Measurements from ENCODE around the gene CFAP52.
"Not testable (repeated sequence)": the region's sequence is repeated elsewhere in the genome, so short reads cannot be mapped to it uniquely, and the experiment has no call there.

The CFAP52 gene

GRCh38 chr17:9648521-9649110, 72.2 kb downstream of the CFAP52 start:
- Mint-ChIP-seq H3K27ac (no peak overlapping the region), H3K4me3 (no peak overlapping the region), H3K27me3 (peaks cover 68% of the 10 kb centered on the region)

GRCh38 chr17:9658593-9659211, 82.3 kb downstream of the CFAP52 start:
- Mint-ChIP-seq H3K9me3 (no peaks in the 10 kb centered on the region), H3K4me1 (no peaks in the 10 kb centered on the region), H3K4me3 (no peak overlapping the region), H3K27ac (no peak overlapping the region), H3K36me3 (no peaks in the 10 kb centered on the region), H3K27me3 (peaks cover 14% of the 10 kb centered on the region)
- no peak for ATAC-seq

More at GRCh38 chr17:9648521-9649110, 72.2 kb downstream of the CFAP52 start:
- Mint-ChIP-seq H3K9me3 (no peaks in the 10 kb centered on the region), H3K36me3 (no peaks in the 10 kb centered on the region), H3K4me1 (peaks cover 15% of the 10 kb centered on the region)
- no peak for ATAC-seq

DNA sequence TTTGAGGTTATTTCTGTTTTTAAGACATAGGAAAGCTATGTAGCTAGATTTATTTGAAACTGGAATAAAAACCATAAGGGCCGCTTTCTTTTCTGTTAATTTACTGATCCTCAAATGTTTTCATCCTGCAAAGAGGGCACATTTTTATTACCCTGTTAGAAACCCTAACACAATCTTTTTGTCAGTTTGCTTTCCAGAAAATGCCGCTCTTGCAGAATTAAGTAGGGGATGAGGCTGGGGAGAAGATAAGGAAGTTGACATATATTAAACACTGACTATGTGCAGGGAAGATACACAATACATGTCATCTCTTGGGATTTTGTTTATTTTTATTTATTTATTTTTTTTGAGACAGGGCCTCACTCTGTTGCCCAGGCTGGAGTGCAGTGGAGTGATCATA, 84.6 kb downstream of the CFAP52 start:
- Mint-ChIP-seq H3K4me3 (no peak overlapping the region), H3K4me1 (no peaks in the 10 kb centered on the region), H3K27me3 (peaks cover 13% of the 10 kb centered on the region), H3K36me3 (no peaks in the 10 kb centered on the region), H3K27ac (no peak overlapping the region), H3K9me3 (peaks cover 14% of the 10 kb centered on the region)
- ATAC-seq, result no peak

- H3K4me1 Mint-ChIP-seq, H3K36me3 Mint-ChIP-seq, H3K27ac Mint-ChIP-seq, H3K4me3 Mint-ChIP-seq, ATAC-seq: not testable (repeated sequence)
- Mint-ChIP-seq H3K27me3 (peaks cover 13% of the 10 kb centered on the region), H3K9me3 (peaks cover 15% of the 10 kb centered on the region)
Measured at GRCh38 chr17:9663511-9663910, 87.1 kb downstream of the CFAP52 start.

DNA sequence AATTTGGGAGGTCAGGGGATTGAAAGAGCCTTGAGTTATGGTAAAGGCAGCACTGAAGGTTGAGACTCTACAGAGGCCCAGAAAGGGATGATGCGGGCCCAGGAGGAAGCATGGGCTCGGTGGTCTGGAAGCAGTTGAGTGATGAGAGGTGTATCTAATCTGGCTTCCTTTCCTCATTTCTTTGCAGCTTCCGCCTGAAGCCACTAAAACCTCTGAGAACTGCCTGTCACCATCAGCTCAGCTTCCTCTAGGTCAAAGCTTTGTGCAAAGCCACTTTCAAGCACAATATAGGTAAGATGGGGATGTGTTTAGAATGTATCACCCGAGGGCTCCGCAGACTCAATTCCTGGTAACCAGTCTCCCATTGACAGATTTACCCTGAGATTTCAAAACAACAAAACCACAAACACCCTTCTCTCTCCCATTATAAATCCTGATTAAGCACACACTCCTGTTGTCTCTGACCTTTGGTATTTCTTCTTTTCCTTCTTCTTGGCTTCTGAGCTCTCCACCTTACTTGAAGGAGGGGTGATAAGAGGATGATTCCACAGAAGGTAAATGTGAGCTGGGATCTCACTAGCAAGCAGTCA, 90.1 kb downstream of the CFAP52 start:
- ATAC-seq, result no peak
- no peak overlapping the region for H3K4me3 Mint-ChIP-seq
- H3K9me3 Mint-ChIP-seq, result peaks cover 17% of the 10 kb centered on the region
- H3K4me1 Mint-ChIP-seq, result no peaks in the 10 kb centered on the region
- H3K27ac Mint-ChIP-seq, result no peak overlapping the region
- H3K36me3 Mint-ChIP-seq, result no peaks in the 10 kb centered on the region
- peaks cover 31% of the 10 kb centered on the region for H3K27me3 Mint-ChIP-seq

DNA sequence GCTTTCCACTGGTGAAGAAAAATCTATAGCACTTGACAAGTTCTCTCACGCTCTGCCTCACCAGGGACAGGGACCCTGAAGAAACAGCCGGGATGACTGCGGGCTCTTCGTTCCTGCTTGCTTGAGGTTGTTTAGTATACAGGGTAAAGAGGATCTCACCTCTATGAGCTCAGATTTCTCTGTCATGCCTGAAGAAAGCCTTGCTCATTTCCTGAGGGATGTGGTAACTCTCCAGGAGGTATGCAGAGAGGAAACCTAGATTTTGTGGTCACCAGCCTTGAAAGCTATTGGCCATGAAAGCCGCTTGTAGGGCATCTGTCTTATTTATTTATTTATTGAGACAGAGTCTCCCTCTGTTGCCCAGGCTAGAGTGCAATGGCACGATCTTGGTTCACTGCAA, 92.1 kb downstream of the CFAP52 start:
- H3K4me1 Mint-ChIP-seq, result no peaks in the 10 kb centered on the region
- no peak overlapping the region for H3K4me3 Mint-ChIP-seq
- H3K36me3 Mint-ChIP-seq, result no peaks in the 10 kb centered on the region
- no peak overlapping the region for H3K27ac Mint-ChIP-seq
- ATAC-seq, result no peak
- peaks cover 31% of the 10 kb centered on the region for H3K27me3 Mint-ChIP-seq
- H3K9me3 Mint-ChIP-seq, result peaks cover 17% of the 10 kb centered on the region

- Mint-ChIP-seq H3K4me1 (no peaks in the 10 kb centered on the region), H3K36me3 (no peaks in the 10 kb centered on the region), H3K27ac (no peak overlapping the region), H3K27me3 (peaks cover 31% of the 10 kb centered on the region), H3K9me3 (peaks cover 14% of the 10 kb centered on the region), H3K4me3 (no peak overlapping the region)
- no peak for ATAC-seq
Measured at GRCh38 chr17:9669551-9670008, 93.1 kb downstream of the CFAP52 start.

DNA sequence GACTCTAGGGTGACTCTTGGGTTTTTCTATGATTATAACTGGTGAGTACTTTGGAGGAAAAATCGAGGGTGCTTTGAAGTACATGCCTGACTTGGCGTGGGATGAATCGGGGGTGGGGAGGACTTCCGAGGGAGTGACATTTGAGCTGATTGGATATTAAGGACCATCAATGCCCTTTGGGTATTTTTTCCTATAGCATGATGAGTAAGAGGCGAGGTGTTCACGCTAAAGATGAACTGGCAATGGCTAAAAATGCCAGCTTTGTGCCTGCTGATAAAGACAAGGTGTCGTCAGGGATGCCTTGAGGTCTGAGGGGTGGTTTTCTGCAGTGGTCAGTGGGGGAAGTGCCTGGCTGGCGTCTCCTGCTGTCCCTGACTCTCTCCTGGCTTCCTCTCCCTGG, 94.2 kb downstream of the CFAP52 start:
- no peak for ATAC-seq
- Mint-ChIP-seq H3K9me3 (peaks cover 6% of the 10 kb centered on the region), H3K4me1 (no peaks in the 10 kb centered on the region), H3K27me3 (peaks cover 23% of the 10 kb centered on the region), H3K4me3 (no peak overlapping the region), H3K27ac (no peak overlapping the region), H3K36me3 (no peaks in the 10 kb centered on the region)

DNA sequence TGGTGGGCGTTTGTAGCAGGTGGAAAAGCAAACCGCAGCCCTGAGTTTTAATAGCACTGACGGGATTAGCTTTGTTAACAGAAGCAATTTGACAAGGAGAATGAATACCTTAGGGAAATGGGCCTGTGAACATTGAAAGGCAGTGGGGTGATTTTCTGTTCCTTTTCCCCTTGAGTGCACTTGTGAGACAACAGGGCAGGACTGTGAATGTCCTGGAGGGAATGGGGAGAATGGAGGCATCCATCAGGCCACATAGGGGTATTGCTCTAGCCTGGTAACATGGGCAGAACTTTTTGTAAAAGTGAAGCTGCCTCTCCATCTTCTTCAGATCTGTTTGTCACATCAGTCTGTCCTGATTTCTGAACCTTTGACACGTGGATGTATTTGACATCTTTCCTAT, 95.1 kb downstream of the CFAP52 start:
- no peak overlapping the region for H3K27ac Mint-ChIP-seq
- peaks cover 2% of the 10 kb centered on the region for H3K9me3 Mint-ChIP-seq
- H3K4me1 Mint-ChIP-seq, result no peaks in the 10 kb centered on the region
- H3K27me3 Mint-ChIP-seq, result peaks cover 18% of the 10 kb centered on the region
- H3K36me3 Mint-ChIP-seq, result no peaks in the 10 kb centered on the region
- no peak overlapping the region for H3K4me3 Mint-ChIP-seq
- ATAC-seq, result no peak

- no peak overlapping the region for H3K4me3 Mint-ChIP-seq
- no peak overlapping the region for H3K27ac Mint-ChIP-seq
- no peak for ATAC-seq
- H3K36me3 Mint-ChIP-seq, result no peaks in the 10 kb centered on the region
- peaks cover 2% of the 10 kb centered on the region for H3K9me3 Mint-ChIP-seq
- peaks cover 18% of the 10 kb centered on the region for H3K27me3 Mint-ChIP-seq
- no peaks in the 10 kb centered on the region for H3K4me1 Mint-ChIP-seq
Measured at GRCh38 chr17:9672266-9672665, 95.8 kb downstream of the CFAP52 start.

GRCh38 chr17:9672691-9673090, 96.2 kb downstream of the CFAP52 start:
- Mint-ChIP-seq H3K4me1 (no peaks in the 10 kb centered on the region), H3K27ac (no peak overlapping the region), H3K36me3 (no peaks in the 10 kb centered on the region), H3K9me3 (peaks cover 2% of the 10 kb centered on the region), H3K27me3 (peaks cover 20% of the 10 kb centered on the region), H3K4me3 (no peak overlapping the region)
- no peak for ATAC-seq

DNA sequence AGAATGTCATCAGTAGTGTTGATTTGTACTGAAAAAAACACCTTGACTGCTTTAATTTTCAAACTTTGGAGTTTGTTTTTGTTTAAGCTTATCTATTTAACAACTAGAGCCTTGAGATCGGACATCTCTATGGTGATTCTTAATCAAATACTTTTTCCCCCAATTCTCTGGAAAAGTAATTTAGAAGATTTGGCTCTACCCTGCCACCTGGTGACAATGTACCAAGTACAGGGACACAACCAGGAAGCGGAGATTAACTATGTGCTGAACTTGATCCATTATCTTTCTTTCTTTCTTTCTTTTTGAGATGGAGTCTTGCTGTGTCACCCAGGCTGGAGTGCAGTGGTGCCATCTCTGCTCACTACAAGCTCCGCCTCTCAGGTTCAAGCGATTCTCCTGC, 99.6 kb downstream of the CFAP52 start:
- peaks cover 5% of the 10 kb centered on the region for H3K9me3 Mint-ChIP-seq
- H3K4me1 Mint-ChIP-seq, result no peaks in the 10 kb centered on the region
- ATAC-seq, result no peak
- no peak overlapping the region for H3K4me3 Mint-ChIP-seq
- H3K27ac Mint-ChIP-seq, result no peak overlapping the region
- no peaks in the 10 kb centered on the region for H3K36me3 Mint-ChIP-seq
- H3K27me3 Mint-ChIP-seq, result peaks cover 9% of the 10 kb centered on the region

DNA sequence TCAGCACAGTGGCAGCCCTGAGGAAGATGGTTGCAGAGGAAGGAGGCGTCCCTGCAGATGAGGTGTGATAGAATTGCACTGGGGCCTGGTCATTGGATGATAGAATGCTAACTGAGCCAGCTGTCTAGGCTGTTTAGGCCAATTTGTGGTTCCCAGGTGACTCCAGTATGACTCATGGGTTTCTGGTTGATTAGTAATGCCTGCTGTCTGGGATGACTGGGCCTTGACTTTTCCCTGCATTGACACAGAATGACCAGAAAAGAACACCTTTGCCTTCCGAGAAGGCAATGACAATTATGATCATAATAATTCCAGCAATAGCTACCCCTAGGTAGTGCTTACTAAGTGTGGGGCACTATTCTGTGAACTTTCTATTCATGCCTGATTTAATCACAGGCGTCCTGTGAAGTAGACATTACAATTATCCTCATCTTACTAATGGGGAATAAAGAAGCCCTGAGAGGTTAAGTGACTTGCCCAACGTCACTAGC, 100.4 kb downstream of the CFAP52 start:
- H3K4me1 Mint-ChIP-seq, result no peaks in the 10 kb centered on the region
- no peaks in the 10 kb centered on the region for H3K36me3 Mint-ChIP-seq
- no peak overlapping the region for H3K27ac Mint-ChIP-seq
- no peak for ATAC-seq
- peaks cover 5% of the 10 kb centered on the region for H3K9me3 Mint-ChIP-seq
- peaks cover 9% of the 10 kb centered on the region for H3K27me3 Mint-ChIP-seq
- no peak overlapping the region for H3K4me3 Mint-ChIP-seq

DNA sequence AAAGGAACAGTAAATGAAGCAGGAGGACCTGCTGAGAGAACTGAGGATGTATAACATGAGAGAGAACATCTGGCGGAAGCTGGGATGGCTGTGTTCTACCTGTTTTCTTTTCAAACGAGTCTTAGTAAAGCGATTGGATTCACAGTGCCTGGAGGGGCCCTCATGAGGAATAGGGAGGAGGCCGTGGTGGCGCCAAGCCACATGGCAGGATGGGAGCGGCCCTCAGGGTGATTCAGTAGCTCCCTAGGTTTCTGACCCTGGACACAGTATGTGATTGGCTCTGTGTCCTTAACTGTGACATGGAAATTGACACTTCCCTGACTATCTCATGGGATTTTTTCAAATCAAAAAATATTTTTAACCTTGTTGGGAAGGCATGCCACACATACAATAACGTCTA, 101.0 kb downstream of the CFAP52 start:
- Mint-ChIP-seq H3K27ac (no peak overlapping the region), H3K4me1 (no peaks in the 10 kb centered on the region), H3K9me3 (peaks cover 5% of the 10 kb centered on the region), H3K36me3 (no peaks in the 10 kb centered on the region), H3K27me3 (peaks cover 9% of the 10 kb centered on the region), H3K4me3 (no peak overlapping the region)
- ATAC-seq, result no peak

DNA sequence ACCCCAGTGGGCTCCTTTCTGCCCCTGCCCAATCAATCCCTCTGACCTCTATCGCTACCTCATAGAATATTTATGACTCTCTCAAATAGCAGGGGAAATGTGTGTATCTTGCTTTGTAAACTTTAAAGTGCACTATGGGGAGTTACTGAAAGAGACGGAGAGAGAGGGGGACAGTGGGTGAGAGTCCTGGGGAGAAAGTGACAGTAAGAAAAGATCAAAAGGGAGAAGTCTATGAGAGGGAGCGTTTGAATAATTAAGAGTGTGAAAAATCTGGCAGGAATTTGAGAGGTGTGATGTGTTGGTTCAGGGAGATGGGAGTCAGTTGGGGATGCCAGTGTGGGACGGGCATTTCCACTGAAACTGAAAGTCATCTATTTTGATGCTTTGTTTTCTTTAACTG, 101.5 kb downstream of the CFAP52 start:
- no peaks in the 10 kb centered on the region for H3K36me3 Mint-ChIP-seq
- peaks cover 9% of the 10 kb centered on the region for H3K27me3 Mint-ChIP-seq
- H3K4me3 Mint-ChIP-seq, result no peak overlapping the region
- no peak overlapping the region for H3K27ac Mint-ChIP-seq
- ATAC-seq, result no peak
- H3K4me1 Mint-ChIP-seq, result no peaks in the 10 kb centered on the region
- peaks cover 5% of the 10 kb centered on the region for H3K9me3 Mint-ChIP-seq
